ENCODE data around the gene BLID.
A peak's percentile ranks its signal among the peaks of the same experiment; 100 is the strongest.

BLID gene

GRCh38 chr11:122158171-122158570 lies 42.2 kb upstream of the BLID start:
- TF ChIP-seq, protein P1, sequence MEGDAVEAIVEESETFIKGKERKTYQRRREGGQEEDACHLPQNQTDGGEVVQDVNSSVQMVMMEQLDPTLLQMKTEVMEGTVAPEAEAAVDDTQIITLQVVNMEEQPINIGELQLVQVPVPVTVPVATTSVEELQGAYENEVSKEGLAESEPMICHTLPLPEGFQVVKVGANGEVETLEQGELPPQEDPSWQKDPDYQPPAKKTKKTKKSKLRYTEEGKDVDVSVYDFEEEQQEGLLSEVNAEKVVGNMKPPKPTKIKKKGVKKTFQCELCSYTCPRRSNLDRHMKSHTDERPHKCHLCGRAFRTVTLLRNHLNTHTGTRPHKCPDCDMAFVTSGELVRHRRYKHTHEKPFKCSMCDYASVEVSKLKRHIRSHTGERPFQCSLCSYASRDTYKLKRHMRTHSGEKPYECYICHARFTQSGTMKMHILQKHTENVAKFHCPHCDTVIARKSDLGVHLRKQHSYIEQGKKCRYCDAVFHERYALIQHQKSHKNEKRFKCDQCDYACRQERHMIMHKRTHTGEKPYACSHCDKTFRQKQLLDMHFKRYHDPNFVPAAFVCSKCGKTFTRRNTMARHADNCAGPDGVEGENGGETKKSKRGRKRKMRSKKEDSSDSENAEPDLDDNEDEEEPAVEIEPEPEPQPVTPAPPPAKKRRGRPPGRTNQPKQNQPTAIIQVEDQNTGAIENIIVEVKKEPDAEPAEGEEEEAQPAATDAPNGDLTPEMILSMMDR (conservative IDR thresholded peaks at IDR 0.05; ENCODE audit: low read depth, low read length) = no peak
- no peak overlapping the region for H3K4me3 ChIP-seq (ENCODE audit: low read depth, low read length)
- peak; percentile 33 for DNase-seq (ENCODE audit: low read depth)

- peak; percentile 37 for DNase-seq (ENCODE audit: low read depth)
- H3K4me3 ChIP-seq (ENCODE audit: low read depth, low read length) = no peak overlapping the region
- TF ChIP-seq, protein P1 (conservative IDR thresholded peaks at IDR 0.05; ENCODE audit: low read depth, low read length) = no peak
Observed at GRCh38 chr11:122157653-122158161, 41.7 kb upstream of the BLID start.

DNA sequence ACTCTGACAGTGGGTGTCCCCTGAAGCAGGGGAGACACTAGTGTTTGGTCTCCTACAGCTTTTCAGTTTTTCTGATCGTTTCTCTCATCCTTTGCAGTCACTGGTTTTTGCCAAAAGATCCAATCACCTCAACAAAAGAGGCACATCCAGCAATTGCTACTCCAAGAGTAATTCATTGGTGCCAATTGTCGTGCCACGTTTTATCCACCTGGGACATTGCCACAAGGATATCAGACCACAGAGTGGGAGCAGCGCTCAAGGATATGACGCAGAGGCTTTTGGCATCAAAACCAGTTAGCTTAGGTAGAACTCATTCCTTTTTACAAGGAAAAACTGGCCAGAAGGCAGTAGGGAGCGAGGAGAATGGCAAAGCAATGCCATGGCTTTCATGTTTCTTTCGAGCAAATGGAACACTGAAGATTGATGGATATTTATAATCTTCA lies 40.9 kb upstream of the BLID start:
- TF ChIP-seq, protein P1 (conservative IDR thresholded peaks at IDR 0.05; ENCODE audit: low read depth, low read length) = no peak
- DNase-seq (ENCODE audit: low read depth) = no peak
- no peak overlapping the region for H3K4me3 ChIP-seq (ENCODE audit: low read depth, low read length)

- no peak overlapping the region for H3K4me3 ChIP-seq (ENCODE audit: low read depth, low read length)
- TF ChIP-seq, protein P1 (conservative IDR thresholded peaks at IDR 0.05; ENCODE audit: low read depth, low read length) = no peak
- no peak for DNase-seq (ENCODE audit: low read depth)
Observed at GRCh38 chr11:122155765-122156527, 39.9 kb upstream of the BLID start.

- H3K4me3 ChIP-seq (ENCODE audit: low read depth, low read length) = no peak overlapping the region
- no peak for DNase-seq (ENCODE audit: low read depth)
- TF ChIP-seq, protein P1 (conservative IDR thresholded peaks at IDR 0.05; ENCODE audit: low read depth, low read length) = no peak
Observed at GRCh38 chr11:122154994-122155393, 39.0 kb upstream of the BLID start.

DNA sequence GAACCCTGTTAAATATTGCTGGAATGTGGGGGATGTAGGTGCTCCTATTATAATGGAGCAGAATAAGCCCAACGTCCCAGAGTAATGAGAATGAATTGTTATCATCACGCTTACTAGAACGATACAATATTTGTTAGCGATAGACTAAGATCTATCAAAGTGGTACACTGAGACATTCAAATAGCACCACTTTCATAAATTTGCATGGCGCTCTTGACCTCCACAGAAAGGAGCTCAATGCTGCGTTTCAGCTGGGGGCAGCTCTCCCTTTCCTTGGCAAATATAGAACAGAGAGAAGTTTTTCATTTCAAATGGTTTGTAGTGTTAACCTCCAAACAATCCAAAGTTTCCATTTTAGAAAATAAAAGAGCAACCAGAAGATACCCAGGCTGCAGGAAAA lies 38.2 kb upstream of the BLID start:
- no peak for DNase-seq (ENCODE audit: low read depth)
- H3K4me3 ChIP-seq (ENCODE audit: low read depth, low read length) = no peak overlapping the region
- TF ChIP-seq, protein P1 (conservative IDR thresholded peaks at IDR 0.05; ENCODE audit: low read depth, low read length) = no peak

DNA sequence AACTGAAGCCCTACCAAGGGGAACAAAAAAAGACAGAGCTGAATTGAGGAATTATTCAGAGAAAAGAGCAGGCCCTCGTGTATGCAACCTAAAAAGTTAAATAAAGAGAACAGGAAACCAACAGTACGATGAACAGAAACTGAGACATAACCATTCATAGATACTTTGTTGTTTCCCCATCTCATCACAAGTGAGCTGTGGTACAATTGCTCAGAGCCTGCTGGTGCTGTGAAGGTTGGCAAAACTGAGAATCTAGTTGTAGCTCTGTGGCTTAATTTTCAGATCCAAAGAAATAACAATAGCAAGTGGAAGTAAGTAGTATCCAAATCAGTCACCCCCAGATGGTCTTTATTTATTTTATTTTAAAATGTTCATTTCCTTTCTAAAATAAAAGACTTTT lies 37.7 kb upstream of the BLID start:
- TF ChIP-seq, protein P1 (conservative IDR thresholded peaks at IDR 0.05; ENCODE audit: low read depth, low read length) = no peak
- no peak overlapping the region for H3K4me3 ChIP-seq (ENCODE audit: low read depth, low read length)
- no peak for DNase-seq (ENCODE audit: low read depth)

Measured in choroid plexus epithelial cell (primary cell).